ENCODE measurements around the gene RCVRN. TPM values are rescaled to one million over a fixed set of nuclear protein-coding genes. Genes with fewer than 3 reads are reported as not detected.

RCVRN gene
- total and polyA plus RNA-seq, 2 of the 13 experiments (the other 11 are each of a cell fraction or from before 2014, with no cell fraction given), result not detected

DNA sequence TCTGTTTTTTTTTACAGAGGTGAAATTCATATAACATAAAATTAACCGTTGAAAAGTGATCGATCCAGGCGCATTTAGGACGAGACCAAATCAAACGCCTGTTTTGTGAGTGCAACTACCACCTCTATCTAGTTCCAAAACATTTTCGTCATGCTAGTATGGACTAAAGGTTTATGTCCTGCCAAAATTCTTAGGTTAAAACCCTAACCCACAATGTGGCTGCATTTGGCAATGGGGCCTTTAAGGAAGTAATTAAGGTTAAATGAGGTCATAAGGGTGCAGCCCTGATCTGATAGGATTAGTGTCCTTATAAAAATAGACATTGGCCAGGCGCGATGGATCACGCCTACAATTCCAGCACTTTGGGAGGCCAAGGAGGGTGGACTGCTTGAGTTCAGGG is 32.8 kb upstream of the RCVRN start (continued):
- TF ChIP-seq HDAC2 (CRISPR knock-in tag; IDR thresholded peaks at IDR 0.05) (no peak), ZZZ3 (CRISPR knock-in tag; IDR thresholded peaks at IDR 0.05; ENCODE audit: borderline replicate concordance) (no peak), HMG20A (CRISPR knock-in tag; IDR thresholded peaks at IDR 0.05; ENCODE audit: borderline replicate concordance) (no peak), NPAS2 (CRISPR knock-in tag; IDR thresholded peaks at IDR 0.05; ENCODE audit: borderline replicate concordance) (no peak), SP2 (CRISPR knock-in tag; IDR thresholded peaks at IDR 0.05) (no peak), ZNF850 (CRISPR knock-in tag; conservative IDR thresholded peaks at IDR 0.05) (no peak), NCOA2 (CRISPR knock-in tag; IDR thresholded peaks at IDR 0.05) (no peak), ATRX (CRISPR knock-in tag; IDR thresholded peaks at IDR 0.05; ENCODE audit: borderline replicate concordance) (no peak)
- TF ChIP-seq, protein P1, sequence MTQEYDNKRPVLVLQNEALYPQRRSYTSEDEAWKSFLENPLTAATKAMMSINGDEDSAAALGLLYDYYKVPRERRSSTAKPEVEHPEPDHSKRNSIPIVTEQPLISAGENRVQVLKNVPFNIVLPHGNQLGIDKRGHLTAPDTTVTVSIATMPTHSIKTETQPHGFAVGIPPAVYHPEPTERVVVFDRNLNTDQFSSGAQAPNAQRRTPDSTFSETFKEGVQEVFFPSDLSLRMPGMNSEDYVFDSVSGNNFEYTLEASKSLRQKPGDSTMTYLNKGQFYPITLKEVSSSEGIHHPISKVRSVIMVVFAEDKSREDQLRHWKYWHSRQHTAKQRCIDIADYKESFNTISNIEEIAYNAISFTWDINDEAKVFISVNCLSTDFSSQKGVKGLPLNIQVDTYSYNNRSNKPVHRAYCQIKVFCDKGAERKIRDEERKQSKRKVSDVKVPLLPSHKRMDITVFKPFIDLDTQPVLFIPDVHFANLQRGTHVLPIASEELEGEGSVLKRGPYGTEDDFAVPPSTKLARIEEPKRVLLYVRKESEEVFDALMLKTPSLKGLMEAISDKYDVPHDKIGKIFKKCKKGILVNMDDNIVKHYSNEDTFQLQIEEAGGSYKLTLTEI (CRISPR knock-in tag; conservative IDR thresholded peaks at IDR 0.05), result no peak
- TF ChIP-seq, protein P2, sequence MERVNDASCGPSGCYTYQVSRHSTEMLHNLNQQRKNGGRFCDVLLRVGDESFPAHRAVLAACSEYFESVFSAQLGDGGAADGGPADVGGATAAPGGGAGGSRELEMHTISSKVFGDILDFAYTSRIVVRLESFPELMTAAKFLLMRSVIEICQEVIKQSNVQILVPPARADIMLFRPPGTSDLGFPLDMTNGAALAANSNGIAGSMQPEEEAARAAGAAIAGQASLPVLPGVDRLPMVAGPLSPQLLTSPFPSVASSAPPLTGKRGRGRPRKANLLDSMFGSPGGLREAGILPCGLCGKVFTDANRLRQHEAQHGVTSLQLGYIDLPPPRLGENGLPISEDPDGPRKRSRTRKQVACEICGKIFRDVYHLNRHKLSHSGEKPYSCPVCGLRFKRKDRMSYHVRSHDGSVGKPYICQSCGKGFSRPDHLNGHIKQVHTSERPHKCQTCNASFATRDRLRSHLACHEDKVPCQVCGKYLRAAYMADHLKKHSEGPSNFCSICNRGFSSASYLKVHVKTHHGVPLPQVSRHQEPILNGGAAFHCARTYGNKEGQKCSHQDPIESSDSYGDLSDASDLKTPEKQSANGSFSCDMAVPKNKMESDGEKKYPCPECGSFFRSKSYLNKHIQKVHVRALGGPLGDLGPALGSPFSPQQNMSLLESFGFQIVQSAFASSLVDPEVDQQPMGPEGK (CRISPR knock-in tag; IDR thresholded peaks at IDR 0.05), result no peak

DNA sequence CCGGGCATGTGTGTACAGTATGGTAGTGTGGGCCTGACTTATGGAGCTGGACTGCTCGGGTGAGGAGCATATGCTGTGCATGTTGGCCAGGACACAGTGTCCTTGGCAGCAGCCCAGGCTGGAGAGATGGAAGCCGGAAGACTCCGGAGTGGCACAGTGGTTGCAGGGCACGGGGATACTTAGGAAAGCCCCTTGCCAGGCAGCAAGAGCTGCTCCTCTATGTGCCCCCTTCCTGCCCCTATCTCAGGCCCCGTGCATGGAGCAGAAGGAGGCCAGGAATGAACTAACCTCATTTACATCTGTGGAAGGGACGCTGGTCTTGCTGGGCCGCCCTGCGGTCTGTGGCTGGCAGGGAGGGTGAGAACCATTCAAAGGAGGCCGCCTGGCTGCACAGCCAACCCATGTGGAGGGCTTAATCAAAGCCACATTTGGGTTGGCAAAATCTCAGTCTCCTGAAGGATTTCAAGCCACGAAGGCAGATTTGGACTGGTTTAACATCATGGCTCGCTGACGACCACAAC is 32.2 kb upstream of the RCVRN start:
- 46% methylated on average over 7 of the region's 13 CpGs for WGBS (ENCODE audit: low lambda C conversion rate)
- CTCF ChIA-PET (ENCODE audit: low intra/inter-chr PET ratio, low total read pairs), result no interaction called here
- ATAC-seq (no peak), FAIRE-seq (no peak), DNase-seq (ENCODE audit: low spot score) (no peak)
- Histone ChIP-seq H4K20me1 (ENCODE audit: insufficient read depth, low read length) (0 out of 2 replicates have a peak, but pooled peaks cover 3% of the 10 kb centered on the region), H3K36me3 (replicated peaks in 1 of 2; ENCODE audit: control insufficient read depth in 1 of 2, insufficient read depth in 2 of 2, low read length in 2 of 2) (no peaks in the 10 kb centered on the region), H3K9me3 (ENCODE audit: low read length) (no peaks in the 10 kb centered on the region), H2AFZ (ENCODE audit: low read length) (no peak overlapping the region), H3K27me3 (ENCODE audit: control insufficient read depth in 1 of 2, insufficient read depth in 2 of 2, low read length in 2 of 2) (peaks cover 1 to 4% of the 10 kb centered on the region in 2 experiments; a peak in 2 of 5 replicates), H3K9ac (ENCODE audit: insufficient read depth, low read depth, low read length) (no peak overlapping the region), H3K4me2 (ENCODE audit: low read depth, low read length) (no peak overlapping the region), H3K79me2 (ENCODE audit: insufficient read depth, low read length) (no peaks in the 10 kb centered on the region), H3K4me1 (ENCODE audit: insufficient read depth, low read length) (no peaks in the 10 kb centered on the region), H3K27ac (ENCODE audit: extremely low read length, insufficient read depth, low read length) (no peak overlapping the region), H3K4me3 (replicated peaks in 1 of 3; ENCODE audit: insufficient read depth in 1 of 3, low read depth in 2 of 3, low read length in 3 of 3) (no peak overlapping the region)
- no peak for TF ChIP-seq MZF1 (CRISPR knock-in tag; IDR thresholded peaks at IDR 0.05; ENCODE audit: borderline replicate concordance)
- no peak for TF ChIP-seq RBM22 (optimal IDR thresholded peaks at IDR 0.05; ENCODE audit: low read length)
- TF ChIP-seq, protein P3, sequence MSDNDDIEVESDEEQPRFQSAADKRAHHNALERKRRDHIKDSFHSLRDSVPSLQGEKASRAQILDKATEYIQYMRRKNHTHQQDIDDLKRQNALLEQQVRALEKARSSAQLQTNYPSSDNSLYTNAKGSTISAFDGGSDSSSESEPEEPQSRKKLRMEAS (IDR thresholded peaks at IDR 0.05), result no peak
- TF ChIP-seq JUN (CRISPR knock-in tag; IDR thresholded peaks at IDR 0.05), result no peak
- TF ChIP-seq ZFP41 (CRISPR knock-in tag; IDR thresholded peaks at IDR 0.05; ENCODE audit: borderline replicate concordance), result no peak
- no peak for TF ChIP-seq SCMH1 (CRISPR knock-in tag; IDR thresholded peaks at IDR 0.05; ENCODE audit: borderline replicate concordance)
- no peak for TF ChIP-seq ZNF24 (IDR thresholded peaks at IDR 0.05)
- TF ChIP-seq ZNF343 (CRISPR knock-in tag; IDR thresholded peaks at IDR 0.05), result no peak
- TF ChIP-seq NPAS2 (CRISPR knock-in tag; IDR thresholded peaks at IDR 0.05; ENCODE audit: borderline replicate concordance), result no peak
- POLR2A ChIA-PET, result no interaction called here
- intact Hi-C loops (cut with micrococcal nuclease; ENCODE audit: unreplicated experiment) (no loop called here), in situ Hi-C loops (cut with HindIII; ENCODE audit: extremely low pct_ligation_motif_present, low pct_unique_long_range_greater_than_20kb) (no loop called here)
- BruUV-seq (replicated peaks), result no TSS peak

Data from HepG2 (cell line).